GM12892 (cell line): ENCODE measurements around the gene FCRL2.

Source experiments
- DNase-seq: peaks from one replicate; pipeline ENCODE4 v3.0.0; 2011; ENCODE audit not compliant: insufficient read length
- FAIRE-seq: peaks from 2 replicates; lab custom pipeline; 2011; peaks lifted over from hg19 to GRCh38; lab: Jason Lieb, UNC
- POLR2A ChIP-seq: IDR thresholded peaks from 2 replicates; pipeline ENCODE4 v1.6.1; 2011; ENCODE audit warnings: low read depth, low read length, control low read depth
- POLR2AphosphoS5 ChIP-seq: IDR thresholded peaks from 2 replicates; pipeline ENCODE4 v1.6.1; 2011; ENCODE audit warnings: low read depth, low read length, control low read depth
- TAF1 ChIP-seq: IDR thresholded peaks from 2 replicates; pipeline ENCODE4 v1.6.1; 2011; ENCODE audit warnings: low read depth, mild to moderate bottlenecking, control low read depth, low read length, borderline replicate concordance

FCRL2 gene

DNA sequence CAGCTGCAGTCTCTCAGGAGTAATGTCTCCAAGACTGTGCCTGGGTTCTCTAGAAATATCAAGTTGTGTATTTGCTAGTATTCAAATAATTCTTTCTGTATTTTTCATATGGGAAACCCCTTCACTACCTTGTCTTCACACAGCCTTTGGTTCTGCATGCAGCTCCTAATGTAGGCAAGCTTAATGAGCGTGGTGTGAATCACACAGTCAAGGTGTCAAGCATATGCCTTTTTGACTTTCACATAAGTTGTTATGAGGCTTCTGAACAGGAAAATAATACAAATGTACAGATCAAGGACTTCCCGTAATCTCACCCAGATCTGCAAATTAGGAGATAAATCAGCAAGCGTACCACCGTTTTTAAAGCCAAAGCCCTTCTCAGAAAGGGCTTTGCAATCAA lies 76.2 kb downstream of the FCRL2 start, which contains the start of gene FCRL3:
Gene FCRL3, minus strand, starts transcription at position 38 of the 400 bp plus-strand sequence. CDS start 280 bp downstream, outside the sequence.
- TF ChIP-seq POLR2AphosphoS5 (no peak), TAF1 (no peak), POLR2A (no peak)
- DNase-seq: no peak
- FAIRE-seq: no peak

DNA sequence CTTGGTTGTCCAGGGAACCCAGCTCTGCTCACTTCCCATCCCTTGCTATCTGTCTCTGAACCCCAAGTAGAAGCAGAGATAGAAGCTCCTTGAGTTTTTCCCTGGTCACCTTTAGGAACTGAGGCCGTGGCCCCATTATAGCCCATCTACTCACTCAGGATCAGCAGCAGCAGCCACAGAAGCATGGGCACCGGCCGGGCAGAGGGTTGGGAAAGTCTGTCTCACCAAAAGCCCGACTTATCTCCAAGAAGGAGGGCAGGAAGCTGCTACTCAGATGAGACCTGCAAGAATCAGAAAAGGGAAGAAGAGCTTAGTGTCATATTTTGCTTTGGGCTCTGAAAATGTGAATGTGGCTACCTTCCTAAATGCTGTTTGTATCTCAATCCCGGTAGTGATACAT lies 76.6 kb downstream of the FCRL2 start:
- no peak for DNase-seq
- FAIRE-seq: no peak
- TF ChIP-seq POLR2A (no peak), TAF1 (no peak), POLR2AphosphoS5 (no peak)

DNA sequence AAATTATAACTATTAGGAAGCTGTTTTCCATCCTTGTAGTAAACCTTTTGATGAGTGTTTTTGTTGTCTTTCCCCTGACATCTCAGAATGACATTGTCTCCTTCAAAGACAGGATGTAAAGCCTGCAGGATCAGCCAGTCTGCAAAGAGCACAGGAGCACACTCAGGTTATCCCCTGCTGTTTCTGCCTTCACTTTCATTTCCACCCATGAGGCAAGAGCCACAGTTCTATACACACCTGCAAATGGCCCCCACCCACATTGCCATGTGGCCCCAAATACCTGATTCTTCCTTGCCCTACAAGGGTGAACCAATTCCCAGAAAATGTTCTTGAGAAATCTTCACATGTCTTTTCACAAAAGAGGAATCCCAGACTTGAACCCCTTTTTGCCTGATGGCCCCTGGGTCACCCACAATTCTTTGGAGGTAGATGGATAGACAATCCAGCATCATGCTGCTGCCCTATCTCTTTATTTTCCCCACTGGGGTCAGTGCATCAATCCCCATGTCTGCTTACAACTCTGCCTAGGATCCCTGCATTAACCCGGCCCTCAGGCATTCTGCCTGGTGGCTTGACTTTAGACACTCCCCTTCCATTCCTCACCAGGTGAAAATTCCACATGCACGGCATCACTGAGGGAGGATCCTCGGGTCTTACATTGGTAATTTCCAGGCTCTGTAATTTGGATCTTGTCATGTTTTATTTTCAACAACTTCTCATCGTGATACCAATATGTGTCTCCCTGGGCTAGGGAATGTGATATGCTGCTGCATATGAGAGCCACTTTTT lies 79.0 kb downstream of the FCRL2 start:
- TF ChIP-seq POLR2A (no peak), POLR2AphosphoS5 (no peak), TAF1 (no peak)
- DNase-seq: no peak
- no peak for FAIRE-seq

DNA sequence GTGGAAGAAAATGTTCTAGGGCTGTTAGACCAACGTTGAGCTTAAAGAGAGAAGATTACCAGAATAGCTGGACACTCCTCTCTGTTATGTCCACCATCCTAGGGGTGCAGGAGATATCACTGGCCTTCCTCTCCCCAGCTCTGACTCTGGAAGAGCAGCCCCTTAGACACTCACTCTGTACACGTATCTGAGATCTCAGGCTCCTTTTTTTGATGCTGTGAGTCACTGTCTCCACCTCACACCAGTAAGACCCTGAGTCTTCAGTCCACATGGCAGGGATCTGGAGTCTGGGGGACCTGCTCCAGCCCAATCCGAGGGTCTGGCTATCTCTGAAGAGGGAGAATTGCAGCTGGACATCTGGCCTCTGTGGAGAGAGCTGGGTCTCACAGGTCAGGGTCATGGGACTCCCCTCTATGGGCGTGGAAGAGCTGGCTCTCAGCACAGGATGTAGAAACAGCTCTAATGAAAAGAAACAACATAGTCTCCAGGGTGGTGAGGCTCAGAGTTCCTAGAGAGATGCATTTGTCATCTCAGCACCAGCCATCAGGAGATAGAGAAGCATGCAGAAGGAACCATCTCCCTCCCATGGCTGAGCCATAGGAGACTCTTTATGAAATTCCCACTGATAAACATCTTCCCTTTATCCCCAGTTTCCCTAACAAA lies 79.8 kb downstream of the FCRL2 start:
- TF ChIP-seq POLR2A (no peak), POLR2AphosphoS5 (no peak), TAF1 (no peak)
- FAIRE-seq (no peak), DNase-seq (no peak)
